Measurements from ENCODE around the gene ADAMTS17. TPM values are rescaled to one million over a fixed set of nuclear protein-coding genes. Genes with fewer than 3 reads are reported as not detected.

ADAMTS17 gene
- total RNA-seq, 4 donors from 2014 or later: 7.2 to 15.1 (median 8.9) TPM

GRCh38 chr15:100099976-100100375 lies 241.8 kb downstream of the ADAMTS17 start:
- Histone ChIP-seq H3K4me3 (no peak overlapping the region), H3K4me1 (no peaks in the 10 kb centered on the region), H3K27me3 (no peaks in the 10 kb centered on the region), H3K27ac (no peak overlapping the region), H3K36me3 (no peaks in the 10 kb centered on the region), H3K9me3 (no peaks in the 10 kb centered on the region)
- DNase-seq: no peak
- no peak for TF ChIP-seq POLR2A (IDR thresholded peaks at IDR 0.05)
- no peak for TF ChIP-seq CTCF (IDR thresholded peaks at IDR 0.05)

GRCh38 chr15:100098705-100099104 lies 243.1 kb downstream of the ADAMTS17 start:
- Histone ChIP-seq H3K9me3 (no peaks in the 10 kb centered on the region), H3K27ac (no peak overlapping the region), H3K36me3 (no peaks in the 10 kb centered on the region), H3K4me3 (no peak overlapping the region), H3K27me3 (no peaks in the 10 kb centered on the region), H3K4me1 (no peaks in the 10 kb centered on the region)
- TF ChIP-seq POLR2A (IDR thresholded peaks at IDR 0.05): no peak
- no peak for DNase-seq

GRCh38 chr15:100097342-100098127 lies 244.2 kb downstream of the ADAMTS17 start:
- Histone ChIP-seq H3K4me3 (no peak overlapping the region), H3K9me3 (no peaks in the 10 kb centered on the region), H3K27me3 (no peaks in the 10 kb centered on the region), H3K36me3 (no peaks in the 10 kb centered on the region), H3K27ac (no peak overlapping the region), H3K4me1 (no peaks in the 10 kb centered on the region)
- no peak for DNase-seq
- TF ChIP-seq POLR2A (IDR thresholded peaks at IDR 0.05) (no peak), CTCF (IDR thresholded peaks at IDR 0.05) (no peak)

- Histone ChIP-seq H3K27ac (no peak overlapping the region), H3K4me1 (no peaks in the 10 kb centered on the region), H3K4me3 (no peak overlapping the region), H3K9me3 (no peaks in the 10 kb centered on the region), H3K36me3 (no peaks in the 10 kb centered on the region), H3K27me3 (no peaks in the 10 kb centered on the region)
- no peak for DNase-seq
- TF ChIP-seq CTCF (IDR thresholded peaks at IDR 0.05) (no peak), POLR2A (IDR thresholded peaks at IDR 0.05) (no peak)
Measured at GRCh38 chr15:100096700-100097099, 245.1 kb downstream of the ADAMTS17 start.

- H3K4me3 ChIP-seq: no peak overlapping the region
- H3K36me3 ChIP-seq: no peaks in the 10 kb centered on the region
- no peak overlapping the region for H3K27ac ChIP-seq
- H3K9me3 ChIP-seq: no peaks in the 10 kb centered on the region
- DNase-seq: no peak
- no peaks in the 10 kb centered on the region for H3K27me3 ChIP-seq
- TF ChIP-seq CTCF (IDR thresholded peaks at IDR 0.05) (no peak), POLR2A (IDR thresholded peaks at IDR 0.05) (no peak)
- H3K4me1 ChIP-seq: no peaks in the 10 kb centered on the region
Measured at GRCh38 chr15:100096248-100096600, 245.6 kb downstream of the ADAMTS17 start.

- Histone ChIP-seq H3K9me3 (no peaks in the 10 kb centered on the region), H3K4me3 (no peak overlapping the region), H3K27ac (no peak overlapping the region), H3K36me3 (no peaks in the 10 kb centered on the region), H3K27me3 (no peaks in the 10 kb centered on the region), H3K4me1 (no peaks in the 10 kb centered on the region)
- DNase-seq: no peak
- TF ChIP-seq CTCF (IDR thresholded peaks at IDR 0.05): no peak
- no peak for TF ChIP-seq POLR2A (IDR thresholded peaks at IDR 0.05)
Measured at GRCh38 chr15:100095541-100096247, 246.1 kb downstream of the ADAMTS17 start.
